C1 segment of cervical spinal cord (tissue), 14 donors: ENCODE measurements around the gene UBE3C.
"Not testable (repeated sequence)": the region's sequence is repeated elsewhere in the genome, so short reads cannot be mapped to it uniquely, and the experiment has no call there.

Source experiments
- DNase-seq, 14 donors: peaks; one replicate each; lab custom pipeline; 2025; lab: John Stamatoyannopoulos, UW

UBE3C gene

DNA sequence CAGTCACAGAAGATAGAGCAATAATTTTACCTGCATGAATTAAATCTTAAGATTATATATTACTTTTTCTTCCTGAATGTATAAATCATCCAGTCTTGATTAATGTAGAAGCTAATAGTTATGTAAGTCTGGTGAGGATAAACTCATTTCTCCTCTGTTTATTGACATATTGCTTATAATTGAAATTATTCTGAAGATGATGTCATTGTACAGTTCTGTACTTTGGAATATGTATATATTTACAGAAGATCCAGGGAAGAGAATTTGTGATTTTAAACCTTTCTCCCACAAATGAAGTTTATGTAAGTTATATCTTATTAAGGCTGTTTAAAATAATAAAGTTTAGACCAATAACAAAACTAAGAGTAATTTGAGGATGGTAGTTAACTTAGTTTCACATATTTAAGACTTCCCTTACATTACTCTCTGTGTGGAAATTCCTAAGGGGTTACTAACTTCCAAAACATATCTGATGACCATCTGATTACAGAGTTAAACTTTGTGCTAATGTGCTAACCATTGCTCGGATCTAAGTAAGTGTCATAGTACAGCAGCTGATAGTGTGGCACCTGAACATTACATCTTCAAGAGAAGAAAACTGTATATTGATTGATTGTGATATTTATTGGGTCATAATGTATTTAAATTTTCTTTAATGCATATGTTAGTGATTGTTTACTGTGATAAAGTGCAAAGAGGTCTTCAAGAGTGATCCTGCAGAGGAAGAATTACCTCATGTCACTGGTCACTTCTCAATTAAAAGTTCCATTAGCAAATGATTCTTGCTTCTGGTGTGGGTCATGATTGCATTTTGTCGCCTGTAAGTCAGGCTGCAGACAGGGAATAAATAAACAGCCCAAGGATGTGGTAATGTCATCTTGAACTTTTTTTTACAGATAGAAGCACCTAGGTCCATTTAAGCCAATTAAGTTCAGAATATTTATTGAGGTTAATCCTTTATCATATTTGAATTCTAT lies 96.9 kb downstream of the UBE3C start:
- DNase-seq: no peak

DNA sequence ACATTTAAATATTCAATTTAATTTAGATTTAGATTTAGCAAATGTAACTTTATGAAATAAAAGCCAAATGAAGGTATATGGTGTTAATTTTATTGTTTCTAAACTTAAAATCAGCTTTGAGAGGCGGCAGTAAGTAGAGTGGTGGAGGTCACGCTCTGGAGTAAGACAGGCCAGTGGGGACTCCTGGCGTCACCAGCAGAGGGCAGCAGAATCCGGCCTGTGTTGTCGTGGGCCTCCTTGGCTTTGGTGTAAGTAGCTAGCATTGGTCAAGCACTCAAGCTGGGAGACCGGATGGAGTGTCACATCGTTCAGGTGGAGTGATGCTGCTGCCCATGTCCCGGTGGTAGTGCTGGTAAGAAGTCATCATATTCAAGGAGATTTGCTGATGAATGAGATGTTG lies 99.4 kb downstream of the UBE3C start:
- DNase-seq: no peak

DNA sequence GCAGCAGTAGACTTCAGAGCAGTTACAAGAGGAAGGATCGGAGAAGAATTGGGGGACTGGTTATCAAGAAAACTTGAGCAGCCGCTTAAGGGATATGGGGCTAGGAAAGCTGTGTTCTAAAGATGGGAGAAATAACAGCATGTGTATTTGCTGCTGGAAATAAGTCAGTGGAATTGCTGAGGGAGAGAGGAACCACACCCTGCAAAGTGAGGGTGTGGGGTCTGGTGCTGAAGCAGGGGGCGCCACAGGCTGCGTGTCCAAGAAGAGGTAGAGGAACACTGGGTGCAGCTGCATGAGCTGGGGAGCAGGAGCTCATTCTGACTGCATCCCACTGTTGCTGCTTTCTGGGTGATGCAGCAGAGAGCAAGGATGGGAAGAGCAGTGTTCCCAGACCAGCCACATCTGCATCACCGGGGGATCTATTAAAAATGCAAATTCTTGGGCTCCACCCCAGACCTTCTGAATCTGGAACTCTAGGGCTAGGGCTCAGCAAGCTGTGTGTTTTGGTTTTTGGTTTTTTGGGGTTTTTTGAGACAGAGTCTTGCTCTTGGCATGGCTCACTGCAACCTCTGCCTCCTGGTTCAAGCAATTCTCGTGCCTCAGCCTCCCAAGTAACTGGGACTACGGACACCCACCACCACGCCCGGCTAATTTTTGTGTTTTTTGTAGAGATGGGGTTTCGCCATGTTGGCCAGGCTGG lies 101.0 kb downstream of the UBE3C start:
- no peak for DNase-seq

DNA sequence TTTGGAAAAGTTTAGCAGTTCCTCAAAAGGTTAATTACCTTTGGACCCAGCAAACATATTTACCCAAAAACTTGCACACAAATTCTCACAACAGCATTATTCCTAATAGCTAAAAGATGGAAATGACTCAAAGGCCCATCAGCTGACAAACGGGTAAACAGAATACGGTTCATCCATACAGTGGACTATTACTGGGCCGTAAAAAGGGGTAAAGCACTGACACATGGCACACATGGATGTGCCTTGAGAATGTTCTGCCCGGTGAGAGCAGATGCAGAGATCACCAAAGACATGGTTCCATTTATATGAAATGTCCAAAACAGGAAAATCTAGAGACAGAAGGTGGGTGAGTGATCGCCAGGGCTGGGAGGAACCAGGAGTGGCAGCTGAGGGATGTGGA lies 102.9 kb downstream of the UBE3C start:
- DNase-seq: no peak

DNA sequence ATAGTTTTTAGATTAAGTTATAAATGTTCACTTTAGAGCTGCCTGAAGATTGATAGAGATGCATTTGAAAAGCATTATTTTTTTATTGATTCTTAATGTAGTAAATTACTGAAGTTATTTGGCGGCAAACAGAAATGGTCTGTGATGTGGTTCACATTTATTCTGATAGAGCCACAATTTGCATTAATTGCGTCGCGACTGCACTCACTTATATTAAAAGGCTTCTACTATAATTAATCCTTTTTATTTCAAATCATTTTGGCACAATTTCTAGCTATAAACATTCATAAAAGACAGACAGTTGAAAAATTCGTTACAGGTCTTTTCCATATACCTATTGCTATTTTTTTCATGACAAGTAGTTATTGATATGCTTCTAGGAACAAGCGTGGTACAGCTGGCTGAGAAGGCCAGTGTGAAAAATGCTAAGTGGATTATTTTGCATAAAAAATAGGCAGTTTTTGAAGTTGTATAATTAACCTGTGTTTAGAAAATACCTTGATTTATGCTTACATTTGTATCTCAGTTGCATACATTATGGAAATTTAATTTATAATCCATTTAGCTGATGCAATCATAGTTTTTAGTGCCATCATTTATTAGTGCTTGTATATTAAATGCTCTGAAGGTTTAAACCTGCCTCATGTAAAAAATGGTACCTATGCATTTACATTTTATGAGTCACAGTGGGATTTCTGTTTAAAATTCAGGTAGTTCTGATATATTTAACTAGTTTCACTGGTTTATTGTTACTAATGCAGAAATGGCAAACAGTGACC lies 106.0 kb downstream of the UBE3C start:
- no peak for DNase-seq

DNA sequence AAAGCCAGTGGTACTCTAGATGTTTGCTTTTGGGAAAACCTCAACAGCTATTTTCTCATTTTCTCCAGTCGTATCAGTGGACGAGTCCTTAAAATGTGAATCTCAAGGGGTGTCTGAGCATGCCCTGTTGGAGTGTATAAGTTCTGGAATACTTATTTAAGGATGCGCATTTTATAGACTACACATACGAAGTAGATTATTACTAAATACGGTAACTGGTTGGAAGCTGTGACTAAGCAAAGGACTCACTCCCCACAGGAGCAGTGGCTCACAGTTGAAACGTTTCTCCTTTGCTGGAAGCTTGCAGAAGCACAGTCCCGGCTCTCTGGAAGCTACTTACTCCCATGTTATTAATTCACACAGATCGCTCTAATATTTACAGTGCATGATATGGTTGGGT lies 107.3 kb downstream of the UBE3C start:
- DNase-seq: no peak

DNA sequence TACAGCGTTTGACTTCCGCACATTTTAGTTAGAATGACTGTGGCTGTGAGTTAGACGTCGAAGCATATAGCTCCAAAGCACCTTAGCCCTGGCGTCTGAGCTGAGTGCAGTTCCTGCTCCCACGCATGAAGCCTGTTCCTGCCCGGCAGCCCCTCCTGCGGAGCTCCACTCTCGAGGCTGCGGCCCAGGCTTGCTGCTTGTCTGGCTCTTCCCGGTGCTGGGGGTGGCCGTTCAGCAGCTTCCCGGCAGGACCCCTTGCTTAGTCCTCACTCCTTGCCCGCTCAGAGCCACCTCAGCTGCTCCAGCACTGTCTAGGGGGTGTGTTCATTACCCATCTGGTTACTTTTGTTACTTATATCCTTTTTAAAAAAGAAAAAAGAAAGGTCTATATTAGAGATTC lies 109.9 kb downstream of the UBE3C start:
- DNase-seq: no peak

DNA sequence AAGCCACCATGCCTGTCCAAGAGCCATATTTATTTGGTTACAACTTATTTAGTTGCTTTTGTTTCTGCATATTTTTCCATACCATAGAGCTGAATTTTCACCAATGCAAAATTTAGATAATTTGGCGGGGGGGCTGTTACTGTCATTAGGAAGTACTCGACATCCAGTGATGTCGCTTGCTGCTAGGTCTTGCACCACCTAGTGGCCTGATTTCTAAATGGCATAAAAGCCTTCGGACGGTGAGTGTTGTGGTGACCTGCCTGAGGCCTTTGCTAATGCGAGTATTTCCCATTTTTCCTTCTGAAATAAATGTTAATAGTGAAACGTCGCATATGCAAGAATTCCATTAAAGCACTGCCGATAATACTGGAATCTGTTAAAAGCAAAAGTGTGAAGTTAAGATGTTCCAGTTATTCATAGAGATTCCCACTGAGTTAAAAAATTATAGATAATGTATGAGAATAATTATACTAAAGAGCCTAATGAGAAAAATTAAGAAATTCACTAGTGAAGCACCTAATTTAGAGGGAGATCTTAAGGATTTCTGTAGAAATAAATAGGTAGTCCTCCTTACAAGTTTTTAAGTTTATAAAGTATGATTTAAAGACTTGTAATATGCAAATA lies 112.0 kb downstream of the UBE3C start:
- DNase-seq: peak in 1 of 14 donors; percentile 13

DNA sequence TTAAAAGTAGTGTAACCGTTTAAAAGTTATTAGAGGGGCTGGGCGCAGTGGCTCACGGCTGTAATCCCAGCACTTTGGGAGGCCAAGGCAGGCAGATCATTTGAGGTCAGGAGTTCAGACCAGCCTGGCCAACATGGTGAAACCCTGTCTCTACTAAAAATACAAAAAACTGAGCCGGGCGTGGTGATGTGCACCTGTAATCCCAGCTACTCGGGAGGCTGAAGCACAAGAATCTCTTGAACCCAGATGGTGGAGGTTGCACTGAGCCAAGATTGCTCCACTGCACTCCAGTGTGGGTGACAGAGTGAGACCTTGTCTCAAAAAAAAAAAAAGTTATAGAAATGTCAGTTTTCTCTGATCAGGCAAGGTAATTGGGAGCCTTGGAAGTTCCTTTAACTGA lies 113.1 kb downstream of the UBE3C start:
- DNase-seq: not testable (repeated sequence)

DNA sequence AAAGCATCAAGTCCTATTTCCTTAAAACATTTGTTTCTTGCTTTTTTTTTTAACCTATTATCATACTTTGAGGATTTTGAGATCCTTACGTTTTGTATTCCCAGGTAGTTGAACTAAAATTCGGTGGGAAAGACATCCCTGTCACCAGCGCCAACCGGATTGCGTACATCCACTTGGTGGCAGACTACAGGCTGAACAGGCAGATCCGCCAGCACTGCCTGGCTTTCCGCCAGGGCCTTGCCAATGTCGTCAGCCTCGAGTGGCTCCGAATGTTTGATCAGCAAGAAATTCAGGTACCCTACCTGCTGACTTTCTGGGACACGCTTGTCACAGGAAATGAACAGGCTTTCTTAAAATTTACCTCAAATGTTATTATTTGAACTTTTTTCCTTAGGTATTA lies 115.1 kb downstream of the UBE3C start:
- DNase-seq: peak in 6 of 14 donors; percentile 12 to 60 (median 18)

DNA sequence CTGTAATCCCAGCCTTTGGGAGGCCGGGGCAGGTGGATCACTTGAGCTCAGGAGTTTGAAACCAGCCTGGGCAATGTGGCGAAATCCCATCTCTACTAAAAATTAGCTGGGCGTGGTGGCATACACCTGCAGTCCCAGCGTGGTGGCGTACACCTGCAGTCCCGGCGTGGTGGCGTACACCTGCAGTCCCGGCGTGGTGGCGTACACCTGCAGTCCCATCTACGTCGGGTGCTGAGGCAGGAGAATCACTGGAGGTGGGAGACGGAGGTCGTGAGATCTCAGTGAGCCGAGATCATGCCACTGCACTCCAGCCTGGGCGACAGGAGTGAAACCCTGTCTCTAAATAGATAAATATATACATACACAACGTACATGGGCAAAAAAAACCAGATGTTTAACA lies 116.1 kb downstream of the UBE3C start:
- not testable (repeated sequence) for DNase-seq

DNA sequence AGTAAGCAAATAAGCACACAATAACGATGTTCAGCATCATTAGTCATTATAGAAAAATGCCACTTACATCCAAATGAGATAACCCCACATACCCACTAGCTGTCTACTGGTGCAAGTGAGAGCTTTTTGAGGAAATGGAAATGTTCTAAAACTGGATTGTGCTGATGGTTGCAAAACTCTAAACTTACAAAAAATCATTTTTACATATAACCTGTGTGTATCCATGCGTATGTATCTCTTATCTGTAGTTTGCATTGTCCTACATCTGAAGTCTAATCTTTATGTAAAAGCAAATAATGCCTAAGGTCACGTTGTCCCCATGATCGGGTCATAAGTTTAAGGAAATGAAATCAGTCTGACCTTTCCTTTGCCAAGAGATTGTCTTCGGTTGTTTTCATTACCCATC lies 116.5 kb downstream of the UBE3C start:
- no peak for DNase-seq

DNA sequence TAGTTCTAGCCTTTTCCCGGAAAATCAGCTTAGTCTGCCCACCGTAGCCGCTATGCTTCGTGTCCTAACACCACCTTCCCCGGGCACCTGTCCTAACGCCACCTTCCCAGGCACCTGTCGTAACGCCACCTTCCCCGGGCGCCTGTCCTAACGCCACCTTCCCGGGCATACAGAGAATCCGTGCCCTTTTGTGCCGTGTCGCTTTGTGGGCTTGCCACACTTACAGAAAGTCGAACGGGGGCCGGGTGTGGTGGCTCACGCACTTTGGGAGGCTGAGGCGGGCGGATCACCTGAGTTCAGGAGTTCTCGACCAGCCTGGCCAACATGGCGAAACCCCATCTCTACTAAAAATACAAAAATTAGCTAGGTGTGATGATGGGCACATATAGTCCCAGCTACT lies 124.4 kb downstream of the UBE3C start:
- no peak for DNase-seq

DNA sequence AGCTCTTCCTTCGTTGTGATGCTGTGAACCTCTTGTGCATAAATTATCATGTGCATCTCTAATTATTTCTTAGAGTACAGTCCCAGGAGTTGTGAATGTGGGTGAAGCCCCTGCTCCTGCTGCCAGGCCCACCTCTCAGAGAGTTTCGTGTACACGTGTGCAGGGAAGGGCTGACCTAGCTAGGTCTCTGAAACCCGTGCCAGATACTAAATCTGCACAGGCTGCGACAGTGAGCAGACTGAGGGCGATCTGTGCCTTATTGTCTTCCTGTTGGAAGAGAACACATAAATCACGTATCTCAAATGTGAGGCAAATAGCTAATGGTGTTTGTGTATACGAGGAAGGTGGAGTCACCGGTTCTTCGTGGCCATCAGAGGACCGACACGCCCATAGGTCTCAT lies 126.3 kb downstream of the UBE3C start:
- no peak for DNase-seq

DNA sequence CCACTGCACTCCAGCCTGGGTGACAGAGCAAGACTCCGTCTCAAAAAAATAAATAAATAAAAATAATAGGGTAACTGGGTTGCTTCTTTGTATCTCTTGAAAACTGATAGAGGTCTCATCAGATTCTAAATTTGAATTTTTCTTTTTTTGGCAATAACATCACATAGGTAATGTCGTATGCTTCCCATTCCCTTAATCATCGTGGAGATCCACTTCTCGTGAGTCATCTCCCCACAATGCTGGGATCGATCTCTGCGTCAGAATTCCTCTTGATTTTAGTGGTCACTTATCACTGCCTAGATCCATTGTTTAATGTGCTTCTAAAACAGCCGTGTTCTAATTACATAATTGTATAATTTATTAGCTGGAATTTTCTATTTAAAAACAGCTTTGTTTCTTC lies 127.5 kb downstream of the UBE3C start:
- no peak for DNase-seq

DNA sequence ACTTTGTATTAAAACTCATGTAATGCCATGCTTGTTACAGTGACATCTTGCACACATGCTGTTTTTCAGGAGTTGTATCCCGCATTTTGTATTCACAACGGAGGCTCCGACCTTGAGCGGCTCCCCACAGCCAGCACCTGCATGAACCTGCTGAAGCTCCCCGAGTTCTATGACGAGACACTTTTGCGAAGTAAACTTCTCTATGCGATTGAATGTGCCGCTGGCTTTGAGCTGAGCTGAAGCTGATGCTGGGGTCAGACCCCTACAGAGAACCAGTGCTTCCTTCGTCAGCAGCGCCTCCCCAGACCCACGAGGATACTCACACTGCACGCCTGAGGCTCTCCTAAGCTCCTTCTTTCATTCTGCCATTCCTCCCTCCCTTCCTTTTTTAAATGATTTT lies 128.8 kb downstream of the UBE3C start:
- DNase-seq: no peak

DNA sequence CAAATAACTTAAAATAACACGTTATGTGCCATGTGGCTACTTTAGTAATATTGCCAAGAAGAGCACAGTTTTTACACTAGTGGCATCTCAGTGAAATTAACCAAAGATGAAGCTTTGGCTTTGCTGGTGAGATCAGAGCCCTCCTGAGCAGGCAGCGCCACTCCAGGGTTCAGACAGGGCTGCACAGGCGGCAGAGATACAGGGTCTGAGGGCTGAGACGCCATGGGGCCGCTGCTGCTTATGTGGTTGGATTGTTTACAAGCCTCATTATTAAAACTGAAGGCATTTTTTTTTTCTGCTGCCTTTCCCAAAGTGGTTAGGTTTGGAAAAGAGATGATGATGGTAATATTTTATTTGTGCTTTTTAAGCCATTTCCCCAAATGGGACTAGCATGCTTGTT lies 129.2 kb downstream of the UBE3C start:
- DNase-seq: no peak

DNA sequence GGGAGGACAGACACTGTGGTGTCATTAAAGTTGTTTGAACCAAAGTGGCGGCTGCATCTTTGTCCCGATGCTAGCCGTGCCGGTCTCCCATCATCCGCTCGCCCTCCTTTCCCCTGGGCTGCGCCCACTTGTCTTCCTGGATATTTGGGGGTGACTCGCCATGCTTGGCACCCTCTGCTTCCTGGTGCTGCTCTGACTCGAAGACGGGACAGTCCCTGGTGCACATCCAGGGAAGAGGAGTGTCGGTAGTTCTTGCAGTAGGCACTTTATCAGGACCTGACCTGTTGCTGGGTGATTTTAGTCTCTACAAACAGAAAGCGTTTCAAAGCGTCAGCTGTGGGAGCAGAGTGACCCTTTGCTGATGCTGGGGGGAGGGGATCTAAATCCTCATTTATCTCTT lies 129.8 kb downstream of the UBE3C start:
- no peak for DNase-seq

DNA sequence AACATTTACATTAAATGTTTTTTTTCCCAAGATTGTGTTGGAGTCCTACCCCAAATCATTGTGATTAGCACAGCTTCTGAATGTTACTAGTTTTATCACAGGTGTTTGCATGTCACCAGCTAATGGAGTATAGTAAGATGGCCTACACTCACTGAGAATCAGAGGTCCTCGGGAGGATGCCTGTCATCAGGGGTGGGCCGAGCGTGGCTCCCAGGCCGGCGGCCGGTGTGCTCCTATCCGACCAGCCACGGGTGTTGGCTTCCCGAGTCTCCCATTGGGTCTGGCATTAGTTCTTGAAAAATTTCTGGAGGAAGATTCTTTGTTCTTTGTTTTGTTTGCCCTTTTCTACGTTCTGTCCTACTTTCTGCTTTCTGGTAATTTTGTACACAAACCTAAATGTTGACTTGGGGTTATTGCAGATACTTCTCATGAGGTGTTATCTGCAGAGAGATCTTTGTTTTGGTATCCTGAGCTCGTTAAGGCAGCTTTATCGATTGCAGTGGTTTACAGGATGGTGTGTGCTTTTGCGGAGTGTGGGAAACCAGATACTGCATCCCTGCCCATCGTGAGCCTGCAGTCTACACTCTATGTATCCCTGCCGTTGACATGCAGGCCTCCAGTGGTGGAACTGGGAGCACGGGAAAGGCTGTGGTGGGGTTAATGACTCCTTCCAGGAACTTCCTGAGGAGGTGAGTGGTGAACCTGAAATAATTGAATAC lies 130.8 kb downstream of the UBE3C start:
- DNase-seq: no peak

DNA sequence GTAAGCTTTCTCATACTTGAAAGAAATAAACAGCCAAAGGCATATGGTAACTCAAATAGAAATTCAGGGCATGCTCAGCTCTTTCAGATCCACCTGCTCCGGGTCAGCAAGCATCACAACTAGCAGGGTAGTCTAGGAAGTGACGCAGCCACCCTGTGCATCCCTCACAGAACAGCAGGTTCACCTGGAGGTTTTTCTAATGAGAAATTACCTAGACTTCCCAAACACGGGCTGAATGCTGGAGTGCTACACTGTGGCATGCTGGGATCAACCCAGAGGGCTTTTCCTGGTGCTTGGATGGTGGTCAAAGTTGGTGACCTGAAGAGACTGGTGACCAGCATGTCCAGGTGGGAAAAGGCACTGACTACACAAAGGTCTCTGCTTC lies 131.3 kb downstream of the UBE3C start:
- no peak for DNase-seq
